Mesenchymal stem cell (in vitro differentiated cells and primary cell): Measurements from ENCODE around the gene PATZ1.

Experiments used
- DNase-seq: peaks from one replicate; pipeline ENCODE4 v3.0.0-alpha.2; 2013
- H2AFZ ChIP-seq: one replicate; pipeline ENCODE4 v1.6.1; 2013; ENCODE audit warnings: low read depth, mild to moderate bottlenecking, control low read depth, inconsistent platforms, low read length, moderate library complexity
- H2AK5ac ChIP-seq: 2 replicates; pipeline ENCODE4 v1.6.1; 2013; ENCODE audit warnings: low read length, moderate library complexity, mild to moderate bottlenecking, inconsistent platforms; ENCODE audit not compliant: severe bottlenecking
- H2BK120ac ChIP-seq: one replicate; pipeline ENCODE4 v1.6.1; 2013; ENCODE audit warnings: low read depth, mild to moderate bottlenecking, inconsistent platforms, low read length, moderate library complexity
- H2BK12ac ChIP-seq, 2 experiments: one replicate each; pipeline ENCODE4 v1.6.1; 2013; ENCODE audit warnings: inconsistent platforms in 2 of 2, low read length in 2 of 2, mild to moderate bottlenecking in 2 of 2, moderate library complexity in 2 of 2, control low read depth in 1 of 2
- H2BK15ac ChIP-seq: one replicate; pipeline ENCODE4 v1.6.1; 2013; ENCODE audit warnings: mild to moderate bottlenecking, low read depth, inconsistent platforms; ENCODE audit not compliant: poor library complexity, severe bottlenecking
- H2BK5ac ChIP-seq: 2 replicates; pipeline ENCODE4 v1.6.1; 2013; ENCODE audit warnings: low read depth, mild to moderate bottlenecking, low read length, control low read depth, inconsistent platforms; ENCODE audit not compliant: poor library complexity, severe bottlenecking
- H3K14ac ChIP-seq, 2 experiments: one replicate each; pipeline ENCODE4 v1.6.1; 2013; ENCODE audit warnings: inconsistent platforms in 2 of 2, low read length in 2 of 2, control low read depth in 1 of 2, mild to moderate bottlenecking in 1 of 2, moderate library complexity in 1 of 2
- H3K18ac ChIP-seq, 2 experiments: one replicate each; pipeline ENCODE4 v1.6.1; 2013; ENCODE audit warnings: inconsistent platforms in 2 of 2, low read length in 2 of 2, control low read depth in 1 of 2, low read depth in 1 of 2, mild to moderate bottlenecking in 1 of 2
- H3K23ac ChIP-seq, 2 experiments: one replicate each; pipeline ENCODE4 v1.6.1; 2013; ENCODE audit warnings: inconsistent platforms in 2 of 2, low read length in 2 of 2, mild to moderate bottlenecking in 2 of 2, moderate library complexity in 2 of 2, control low read depth in 1 of 2
- H3K27ac ChIP-seq: 2 replicates; pipeline ENCODE4 v1.5.1; 2013; ENCODE audit warnings: mild to moderate bottlenecking, moderate library complexity, low read length, control low read depth, inconsistent platforms; ENCODE audit not compliant: poor library complexity, severe bottlenecking
- H3K27me3 ChIP-seq, 2 experiments: 2 replicates each; pipeline versions ENCODE4 v1.6.1 to v1.7.0; 2013; ENCODE audit warnings: low read length in 2 of 2, mild to moderate bottlenecking in 2 of 2, moderate library complexity in 2 of 2, control low read depth in 1 of 2, inconsistent platforms in 1 of 2; ENCODE audit not compliant: control insufficient read depth in 1 of 2, insufficient read depth in 1 of 2
- H3K36me3 ChIP-seq, 2 experiments: 2 replicates each; pipeline versions ENCODE4 v1.6.1 to v1.7.0; 2013; ENCODE audit warnings: low read length in 2 of 2, control low read depth in 1 of 2, inconsistent platforms in 1 of 2, low read depth in 1 of 2, mild to moderate bottlenecking in 1 of 2; ENCODE audit not compliant: insufficient read depth in 2 of 2, control insufficient read depth in 1 of 2
- H3K4ac ChIP-seq, 2 experiments: one replicate each; pipeline ENCODE4 v1.6.1; 2013; ENCODE audit warnings: inconsistent platforms in 2 of 2, low read length in 2 of 2, mild to moderate bottlenecking in 2 of 2, moderate library complexity in 2 of 2, control low read depth in 1 of 2, low read depth in 1 of 2
- H3K4me1 ChIP-seq: 2 replicates; pipeline ENCODE4 v1.6.1; 2013; ENCODE audit warnings: low read depth, low read length, control low read depth; ENCODE audit not compliant: control insufficient read depth, insufficient read depth
- H3K4me2 ChIP-seq: 2 replicates; pipeline ENCODE4 v1.6.1; 2013; ENCODE audit warnings: low read length, mild to moderate bottlenecking, inconsistent platforms; ENCODE audit not compliant: poor library complexity, severe bottlenecking
- H3K4me3 ChIP-seq, 2 experiments: 2 replicates each; pipeline versions ENCODE4 v1.5.1 to v1.7.0; 2013; ENCODE audit warnings: low read length in 2 of 2, mild to moderate bottlenecking in 2 of 2, control low read depth in 1 of 2, low read depth in 1 of 2; ENCODE audit not compliant: insufficient read depth in 1 of 2
- H3K79me1 ChIP-seq: replicated peaks from 2 replicates; pipeline ENCODE4 v1.6.1; 2013; ENCODE audit warnings: mild to moderate bottlenecking, control low read depth, low read length, inconsistent platforms; ENCODE audit not compliant: poor library complexity, severe bottlenecking
- H3K9ac ChIP-seq: 2 replicates; pipeline ENCODE4 v1.7.0; 2013; ENCODE audit warnings: mild to moderate bottlenecking, low read length, moderate library complexity
- H3K9me3 ChIP-seq: 2 replicates; pipeline ENCODE4 v1.7.0; 2013; ENCODE audit warnings: mild to moderate bottlenecking, low read length; ENCODE audit not compliant: control insufficient read depth
- H4K8ac ChIP-seq: one replicate; pipeline ENCODE4 v1.6.1; 2013; ENCODE audit warnings: inconsistent platforms, mild to moderate bottlenecking, low read length, moderate library complexity
- H4K91ac ChIP-seq: one replicate; pipeline ENCODE4 v1.6.1; 2013; ENCODE audit warnings: mild to moderate bottlenecking, low read length, inconsistent platforms
- WGBS: methylation state at CpG from one replicate; pipeline ENCODE4 v1.1.7; 2013; ENCODE audit warnings: mixed read lengths; 5-methylcytosine and 5-hydroxymethylcytosine counted together

The PATZ1 gene

DNA sequence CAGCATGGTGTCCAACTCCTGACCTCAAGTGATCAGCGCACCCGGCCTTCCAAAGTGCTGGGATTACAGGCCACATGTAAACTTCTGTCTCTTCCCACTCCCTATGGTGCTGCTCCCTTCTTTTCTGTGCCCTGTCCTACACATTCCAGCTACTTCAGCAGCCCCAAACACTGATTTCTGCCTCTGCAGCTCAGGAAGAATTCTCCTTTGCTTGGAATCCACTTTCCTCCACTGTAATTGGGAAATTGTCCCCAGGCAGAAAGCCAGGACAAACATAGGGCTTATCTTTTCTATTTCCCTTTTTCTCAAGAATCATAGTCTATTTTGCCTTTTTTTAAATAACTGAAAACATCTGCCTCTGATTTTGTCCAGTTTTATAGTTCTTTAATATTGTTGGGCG, 32.0 kb upstream of the PATZ1 start:
- no peak overlapping the region for H4K8ac ChIP-seq
- H3K18ac ChIP-seq: no peak overlapping the region
- no peak overlapping the region for H3K27ac ChIP-seq
- no peak overlapping the region for H2BK15ac ChIP-seq
- no peak overlapping the region for H3K14ac ChIP-seq
- no peak overlapping the region for H3K9ac ChIP-seq
- H3K9me3 ChIP-seq: no peaks in the 10 kb centered on the region
- no peak overlapping the region for H2AFZ ChIP-seq
- H3K36me3 ChIP-seq: no peaks in the 10 kb centered on the region
- H3K4me2 ChIP-seq: no peak overlapping the region
- no peak overlapping the region for H2BK12ac ChIP-seq
- no peak for DNase-seq
- H3K27me3 ChIP-seq: no peaks in the 10 kb centered on the region
- H4K91ac ChIP-seq: no peak overlapping the region
- H3K4me1 ChIP-seq: no peaks in the 10 kb centered on the region
- no peak overlapping the region for H3K4me3 ChIP-seq
- no peak overlapping the region for H3K4ac ChIP-seq
- WGBS: 94% methylated on average over 3 of the region's 3 CpGs
- H2BK120ac ChIP-seq: no peak overlapping the region
- no peaks in the 10 kb centered on the region for H3K79me1 ChIP-seq
- no peak overlapping the region for H2BK5ac ChIP-seq
- no peak overlapping the region for H3K23ac ChIP-seq
- H2AK5ac ChIP-seq: no peak overlapping the region

DNA sequence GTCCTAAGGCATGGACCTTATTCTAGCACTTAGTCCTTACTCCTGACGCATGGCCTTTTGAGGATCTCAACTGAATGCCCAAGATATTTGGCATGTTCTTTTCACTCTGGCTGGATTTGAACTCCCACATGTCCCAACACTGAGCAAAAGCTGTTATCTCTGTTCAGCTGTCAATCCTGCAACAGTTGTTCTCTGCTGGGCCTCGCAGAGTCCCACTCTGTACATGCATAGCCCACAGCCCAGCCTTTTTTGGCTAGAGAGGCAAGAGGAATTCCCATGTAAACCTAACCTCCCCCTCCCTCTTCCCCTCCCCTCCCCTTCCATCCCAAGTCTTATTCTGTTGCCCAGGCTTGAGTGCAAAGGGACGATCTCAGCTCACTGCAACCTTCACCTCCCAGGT, 31.5 kb upstream of the PATZ1 start:
- H3K4me2 ChIP-seq: no peak overlapping the region
- H3K36me3 ChIP-seq: no peaks in the 10 kb centered on the region
- no peak overlapping the region for H2AFZ ChIP-seq
- H2AK5ac ChIP-seq: no peak overlapping the region
- H3K9ac ChIP-seq: no peak overlapping the region
- H3K4ac ChIP-seq: no peak overlapping the region
- no peak overlapping the region for H4K8ac ChIP-seq
- no peaks in the 10 kb centered on the region for H3K27me3 ChIP-seq
- H3K18ac ChIP-seq: no peak overlapping the region
- no peaks in the 10 kb centered on the region for H3K4me1 ChIP-seq
- H2BK5ac ChIP-seq: no peak overlapping the region
- no peak overlapping the region for H3K27ac ChIP-seq
- H2BK12ac ChIP-seq: no peak overlapping the region
- no peak overlapping the region for H3K23ac ChIP-seq
- WGBS: 82% methylated on average over 3 of the region's 3 CpGs
- DNase-seq: no peak
- H2BK120ac ChIP-seq: no peak overlapping the region
- H3K9me3 ChIP-seq: no peaks in the 10 kb centered on the region
- no peaks in the 10 kb centered on the region for H3K79me1 ChIP-seq
- no peak overlapping the region for H3K14ac ChIP-seq
- H4K91ac ChIP-seq: no peak overlapping the region
- no peak overlapping the region for H2BK15ac ChIP-seq
- H3K4me3 ChIP-seq: no peak overlapping the region

- Histone ChIP-seq H3K36me3 (no peaks in the 10 kb centered on the region), H2AFZ (no peak overlapping the region), H3K14ac (no peak overlapping the region), H3K79me1 (no peaks in the 10 kb centered on the region), H3K27me3 (no peaks in the 10 kb centered on the region), H2BK5ac (no peak overlapping the region), H3K9ac (no peak overlapping the region), H3K4me2 (no peak overlapping the region), H3K23ac (no peak overlapping the region), H3K4ac (no peak overlapping the region), H2AK5ac (no peak overlapping the region), H4K91ac (no peak overlapping the region), H2BK120ac (no peak overlapping the region), H3K18ac (no peak overlapping the region), H2BK15ac (no peak overlapping the region), H3K4me3 (no peak overlapping the region), H3K4me1 (no peaks in the 10 kb centered on the region), H2BK12ac (no peak overlapping the region), H4K8ac (no peak overlapping the region), H3K27ac (no peak overlapping the region), H3K9me3 (no peaks in the 10 kb centered on the region)
- WGBS: 92% methylated on average over 2 of the region's 3 CpGs
- DNase-seq: no peak
Measured at GRCh38 chr22:31367426-31367825, 21.3 kb upstream of the PATZ1 start.

- no peaks in the 10 kb centered on the region for H3K9me3 ChIP-seq
- no peak for DNase-seq
- H3K36me3 ChIP-seq: no peaks in the 10 kb centered on the region
- no peak overlapping the region for H3K18ac ChIP-seq
- 34% methylated on average over 3 of the region's 3 CpGs for WGBS
- H2AK5ac ChIP-seq: no peak overlapping the region
- no peak overlapping the region for H3K4ac ChIP-seq
- H3K14ac ChIP-seq: no peak overlapping the region
- H3K9ac ChIP-seq: no peak overlapping the region
- H3K23ac ChIP-seq: no peak overlapping the region
- H3K4me3 ChIP-seq: no peak overlapping the region
- H2BK120ac ChIP-seq: no peak overlapping the region
- no peak overlapping the region for H4K8ac ChIP-seq
- H4K91ac ChIP-seq: no peak overlapping the region
- no peak overlapping the region for H3K27ac ChIP-seq
- no peak overlapping the region for H2BK5ac ChIP-seq
- H3K79me1 ChIP-seq: no peaks in the 10 kb centered on the region
- no peaks in the 10 kb centered on the region for H3K27me3 ChIP-seq
- H2AFZ ChIP-seq: no peak overlapping the region
- no peaks in the 10 kb centered on the region for H3K4me1 ChIP-seq
- H2BK15ac ChIP-seq: no peak overlapping the region
- no peak overlapping the region for H2BK12ac ChIP-seq
- H3K4me2 ChIP-seq: no peak overlapping the region
Measured at GRCh38 chr22:31363885-31364465, 17.8 kb upstream of the PATZ1 start.
